HCT116 (cell line): ENCODE data around the gene KIAA1755. TPM values are rescaled to one million over a fixed set of nuclear protein-coding genes. Genes with fewer than 3 reads are reported as not detected.

Experiments
- ATAC-seq: fragments of 200-7000 bp; cut with Tn5 transposase; 2 replicates; pipeline ENCODE4 v1.9.1; 2020; ENCODE audit warnings: mild to moderate bottlenecking, moderate library complexity
- BruUV-seq: library from RNA; stranded (reverse); fragments of 400-500 nt; replicated peaks from 2 replicates; lab custom pipeline; 2021; lab: Mats Ljungman, UMichigan
- CTCF ChIA-PET: fragments of 300-600 bp; sonication (Branson Sonifier 250); formaldehyde crosslinking; loops from one replicate; lab custom pipeline; 2021; ENCODE audit warnings: antibody characterized with exemption; lab: Charles Lee
- POLR2A ChIA-PET: fragments of 300-600, 350-600 bp; sonication (Branson Sonifier 250); formaldehyde crosslinking; loops from one replicate; lab custom pipeline; 2021; ENCODE audit warnings: antibody characterized with exemption; lab: Charles Lee
- RAD21 ChIA-PET, 2 experiments: fragments of 300-600 bp; sonication (Branson Sonifier 250); formaldehyde crosslinking; loops; one replicate each; lab custom pipeline; 2023; ENCODE audit warnings: low total read pairs in 2 of 2; ENCODE audit not compliant: uncharacterized antibody in 2 of 2, unreplicated experiment in 2 of 2, low non-redundant PET in 1 of 2; lab: Charles Lee
- DNase-seq: peaks from one replicate; pipeline ENCODE4 v3.0.0-alpha.2; 2010; ENCODE audit warnings: low read depth, low spot score
- H2AFZ ChIP-seq: fragments of 200-600 bp; shearing (Covaris generic), sonication (generic); 2 replicates; pipeline ENCODE4 v1.6.1; 2017; ENCODE audit warnings: low read depth, mixed run types, mixed read lengths, antibody characterized with exemption, low read length; ENCODE audit not compliant: poor library complexity, severe bottlenecking
- H3K27ac ChIP-seq: 2 replicates; pipeline ENCODE4 v1.5.1; 2012; ENCODE audit warnings: low read depth, low read length
- H3K27me3 ChIP-seq: fragments of 200-600 bp; sonication (generic); 2 replicates; pipeline ENCODE4 v1.6.1; 2016; ENCODE audit warnings: mixed run types, low read length, mixed read lengths; ENCODE audit not compliant: insufficient read depth
- H3K36me3 ChIP-seq, 2 experiments: fragments of 200-500 bp in 1 of 2; fragments of 200-600 bp in 1 of 2; sonication (Bioruptor generic) in 1 of 2; sonication (generic) in 1 of 2; 2 replicates each; pipeline versions ENCODE4 v1.5.1 to v1.6.1; 2014 to 2016; ENCODE audit warnings: low read length in 2 of 2, inconsistent platforms in 1 of 2, mixed read lengths in 1 of 2, mixed run types in 1 of 2; ENCODE audit not compliant: insufficient read depth in 2 of 2, control insufficient read depth in 1 of 2
- H3K4me1 ChIP-seq, 2 experiments: fragments of 200-600 bp in 1 of 2; sonication (generic) in 1 of 2; 2 replicates each; pipeline versions ENCODE4 v1.5.1 to v1.6.1; 2012 to 2017; ENCODE audit warnings: low read length in 2 of 2, inconsistent platforms in 1 of 2, mild to moderate bottlenecking in 1 of 2, mixed read lengths in 1 of 2, mixed run types in 1 of 2, moderate library complexity in 1 of 2; ENCODE audit not compliant: insufficient read depth in 2 of 2, control insufficient read depth in 1 of 2
- H3K4me2 ChIP-seq: fragments of 200-600 bp; sonication (generic); 2 replicates; pipeline ENCODE4 v1.6.1; 2017; ENCODE audit warnings: mixed run types, low read length, mixed read lengths
- H3K4me3 ChIP-seq, 2 experiments: fragments of 200-600 bp in 1 of 2; sonication (generic) in 1 of 2; replicated peaks in 1 of 2; 2 replicates each; pipeline ENCODE4 v1.5.1; 2011 to 2016; ENCODE audit warnings: low read length in 2 of 2, control low read depth in 1 of 2, low read depth in 1 of 2, mild to moderate bottlenecking in 1 of 2, mixed read lengths in 1 of 2, mixed run types in 1 of 2
- H3K79me2 ChIP-seq: fragments of 200-600 bp; sonication (generic); 2 replicates; pipeline ENCODE4 v1.6.1; 2017; ENCODE audit warnings: mild to moderate bottlenecking, mixed run types, low read length, moderate library complexity, mixed read lengths; ENCODE audit not compliant: insufficient read depth
- H3K9ac ChIP-seq: fragments of 200-600 bp; sonication (generic); 2 replicates; pipeline ENCODE4 v1.6.1; 2016; ENCODE audit warnings: low read length, mixed read lengths
- H3K9me2 ChIP-seq: fragments of 200-600 bp; sonication (generic), shearing (Covaris generic); 2 replicates; pipeline ENCODE4 v1.6.1; 2017; ENCODE audit warnings: mixed run types, mild to moderate bottlenecking, moderate library complexity; ENCODE audit not compliant: insufficient read depth
- H3K9me3 ChIP-seq, 2 experiments: fragments of 200-500 bp in 1 of 2; fragments of 200-600 bp in 1 of 2; sonication (Bioruptor generic) in 1 of 2; sonication (generic) in 1 of 2; 2 replicates each; pipeline ENCODE4 v1.6.1; 2014 to 2017; ENCODE audit warnings: low read length in 2 of 2, mixed read lengths in 2 of 2, inconsistent platforms in 1 of 2, low read depth in 1 of 2, mild to moderate bottlenecking in 1 of 2, mixed run types in 1 of 2, moderate library complexity in 1 of 2; ENCODE audit not compliant: control insufficient read depth in 1 of 2, insufficient read depth in 1 of 2
- H4K20me1 ChIP-seq: fragments of 200-600 bp; sonication (generic), shearing (Covaris generic); 2 replicates; pipeline ENCODE4 v1.6.1; 2017; ENCODE audit warnings: mixed run types, mild to moderate bottlenecking, moderate library complexity; ENCODE audit not compliant: insufficient read depth
- ATF3 ChIP-seq: IDR thresholded peaks from 2 replicates; pipeline ENCODE4 v1.6.1; 2012
- CBX3 ChIP-seq: IDR thresholded peaks from 2 replicates; pipeline ENCODE4 v1.6.1; 2012; ENCODE audit warnings: low read depth
- EZH2 ChIP-seq: fragments of 200-600 bp; sonication (generic); IDR thresholded peaks from 2 replicates; pipeline ENCODE4 v1.6.1; 2017; ENCODE audit warnings: antibody characterized with exemption, mixed run types
- EZH2phosphoT487 ChIP-seq: fragments of 200-600 bp; IDR thresholded peaks from 2 replicates; pipeline ENCODE4 v1.6.1; 2018; ENCODE audit warnings: antibody characterized with exemption, borderline replicate concordance
- JUND ChIP-seq: IDR thresholded peaks from 2 replicates; pipeline ENCODE4 v1.6.1; 2012
- POLR2A ChIP-seq: IDR thresholded peaks from 2 replicates; pipeline ENCODE4 v1.7.0; 2011; ENCODE audit warnings: borderline replicate concordance; ENCODE audit not compliant: insufficient read depth, insufficient read length; ENCODE audit errors: extremely low read depth
- POLR2AphosphoS5 ChIP-seq: IDR thresholded peaks from 2 replicates; pipeline ENCODE4 v1.6.1; 2011; ENCODE audit warnings: mild to moderate bottlenecking, low read depth, low read length, moderate library complexity
- SIN3A ChIP-seq: IDR thresholded peaks from 2 replicates; pipeline ENCODE4 v1.6.1; 2012; ENCODE audit warnings: low read depth
- TCF7L2 ChIP-seq: IDR thresholded peaks from 2 replicates; pipeline ENCODE4 v1.7.0; 2011; ENCODE audit warnings: borderline replicate concordance, inconsistent platforms; ENCODE audit not compliant: insufficient read depth, insufficient read length; ENCODE audit errors: extremely low read depth
- YY1 ChIP-seq: IDR thresholded peaks from 2 replicates; pipeline ENCODE4 v1.6.1; 2011; ENCODE audit warnings: low read length, low read depth, moderate library complexity, mild to moderate bottlenecking; ENCODE audit not compliant: insufficient replicate concordance; ENCODE audit errors: extremely low read depth
- ZBTB33 ChIP-seq: IDR thresholded peaks from 2 replicates; pipeline ENCODE4 v1.6.1; 2011; ENCODE audit warnings: mild to moderate bottlenecking, low read length, moderate library complexity; ENCODE audit not compliant: insufficient replicate concordance; ENCODE audit errors: extremely low read depth
- ZNF274 ChIP-seq: fragments of 200-500 bp; sonication (Bioruptor generic); IDR thresholded peaks from 2 replicates; pipeline ENCODE4 v1.6.1; 2014; ENCODE audit warnings: mild to moderate bottlenecking, low read depth, low read length, inconsistent platforms
- intact Hi-C: fragments of 100-400 bp; cut with micrococcal nuclease; formaldehyde crosslinking; loops from 2 replicates; pipeline ENCODE4 v1.10.0; 2022
- total RNA-seq: library from RNA; stranded (reverse); gene quantifications from one replicate; pipeline ENCODE4 v1.2.1, GENCODE V29; 2021; ENCODE audit not compliant: unreplicated experiment

Gene KIAA1755
- total RNA-seq, 1 experiment from 2014 or later: not detected

GRCh38 chr20:38167328-38167850 lies 93.1 kb downstream of the KIAA1755 start:
- intact Hi-C loops: loop anchor here (10.0 kb wide), 1 partner anchor 603 kb away; no protein-coding TSS in a partner anchor
- CTCF ChIA-PET: interaction anchor here (1.0 kb wide), 1 partner anchor 54 kb away, joined by 3 read pairs; no protein-coding TSS in a partner anchor
- no TSS peak for BruUV-seq
- no peak overlapping the region for H2AFZ ChIP-seq
- no peak for DNase-seq
- H3K27ac ChIP-seq: no peak overlapping the region
- no peaks in the 10 kb centered on the region for H3K79me2 ChIP-seq
- RAD21 ChIA-PET: no interaction called here
- no peaks in the 10 kb centered on the region for H3K27me3 ChIP-seq
- H3K4me2 ChIP-seq: peak overlapping the region; percentile 44
- H3K4me3 ChIP-seq: no peak overlapping the region
- peaks cover 14 to 35% of the 10 kb centered on the region in 2 experiments; a peak in 3 of 4 replicates for H3K4me1 ChIP-seq
- no peak for TF ChIP-seq CBX3
- no peak for TF ChIP-seq JUND
- no peak for TF ChIP-seq EZH2phosphoT487
- no peak for TF ChIP-seq ATF3
- TF ChIP-seq EZH2: no peak
- TF ChIP-seq YY1: no peak
- TF ChIP-seq TCF7L2: no peak
- no peak for TF ChIP-seq POLR2AphosphoS5
- no peak for TF ChIP-seq ZBTB33
- TF ChIP-seq ZNF274: no peak
- no peak for TF ChIP-seq POLR2A
- no peak for TF ChIP-seq SIN3A
- H4K20me1 ChIP-seq: no peaks in the 10 kb centered on the region
- H3K36me3 ChIP-seq: no peaks in the 10 kb centered on the region
- POLR2A ChIA-PET: no interaction called here
- H3K9me2 ChIP-seq: no peaks in the 10 kb centered on the region
- ATAC-seq: no peak
- 0 out of 2 replicates have a peak overlapping the region, but pooled peaks have one; percentile 4 for H3K9ac ChIP-seq
- H3K9me3 ChIP-seq: no peaks in the 10 kb centered on the region
